Midbrain (tissue), 1 donor: ENCODE results near the gene LRRC28.

Experiments
- DNase-seq: peaks from one replicate; lab custom pipeline; 2025; lab: John Stamatoyannopoulos, UW

Gene LRRC28

GRCh38 chr15:99305761-99306505 lies 54.7 kb downstream of the LRRC28 start:
- DNase-seq = no peak

- no peak for DNase-seq
Observed at GRCh38 chr15:99306694-99307338, 55.5 kb downstream of the LRRC28 start.

GRCh38 chr15:99307735-99308134 lies 56.5 kb downstream of the LRRC28 start:
- no peak for DNase-seq

GRCh38 chr15:99310745-99311144 lies 59.5 kb downstream of the LRRC28 start:
- DNase-seq = no peak

- DNase-seq = no peak
Observed at GRCh38 chr15:99312228-99312627, 60.9 kb downstream of the LRRC28 start.

GRCh38 chr15:99312794-99313193 lies 61.5 kb downstream of the LRRC28 start:
- no peak for DNase-seq

- DNase-seq = no peak
Observed at GRCh38 chr15:99315636-99316035, 64.4 kb downstream of the LRRC28 start.

GRCh38 chr15:99320374-99321215 lies 69.3 kb downstream of the LRRC28 start:
- DNase-seq = no peak

- no peak for DNase-seq
Observed at GRCh38 chr15:99321468-99321867, 70.2 kb downstream of the LRRC28 start.

- no peak for DNase-seq
Observed at GRCh38 chr15:99322643-99323405, 71.5 kb downstream of the LRRC28 start.

- DNase-seq = no peak
Observed at GRCh38 chr15:99324082-99324620, 72.9 kb downstream of the LRRC28 start.

GRCh38 chr15:99324700-99325099 lies 73.4 kb downstream of the LRRC28 start:
- no peak for DNase-seq

- DNase-seq = no peak
Observed at GRCh38 chr15:99326235-99326634, 75.0 kb downstream of the LRRC28 start.

- DNase-seq = no peak
Observed at GRCh38 chr15:99328106-99329072, 77.1 kb downstream of the LRRC28 start.

GRCh38 chr15:99331381-99331780 lies 80.1 kb downstream of the LRRC28 start:
- DNase-seq = no peak

GRCh38 chr15:99333413-99333812 lies 82.1 kb downstream of the LRRC28 start:
- DNase-seq = no peak

- no peak for DNase-seq
Observed at GRCh38 chr15:99333981-99334380, 82.7 kb downstream of the LRRC28 start.

GRCh38 chr15:99335508-99335907 lies 84.2 kb downstream of the LRRC28 start:
- DNase-seq = no peak

GRCh38 chr15:99336794-99337193 lies 85.5 kb downstream of the LRRC28 start:
- DNase-seq = no peak

GRCh38 chr15:99340347-99340746 lies 89.1 kb downstream of the LRRC28 start:
- no peak for DNase-seq

- DNase-seq = no peak
Observed at GRCh38 chr15:99341786-99342185, 90.5 kb downstream of the LRRC28 start.
